ELF-1 (cell line): ENCODE results near the gene TPPP3.

Source experiments
- DNase-seq: peaks from one replicate; pipeline ENCODE4 v3.0.0-alpha.2; 2016; ENCODE audit warnings: low read depth, low spot score

Gene TPPP3

GRCh38 chr16:67393111-67393787 lies at the start of gene TPPP3:
Gene TPPP3, minus strand, starts transcription at chr16:67393498. Its CDS starts 2,387 bp downstream, at chr16:67391111.
- peak; percentile 82 for DNase-seq

- DNase-seq = no peak
Measured at GRCh38 chr16:67442581-67443255, 49.4 kb upstream of the TPPP3 start.

GRCh38 chr16:67441907-67442306 lies 48.6 kb upstream of the TPPP3 start:
- DNase-seq = no peak

- DNase-seq = no peak
Measured at GRCh38 chr16:67441271-67441753, 48.0 kb upstream of the TPPP3 start.

- DNase-seq = no peak
Measured at GRCh38 chr16:67438824-67439393, 45.6 kb upstream of the TPPP3 start.

- no peak for DNase-seq
Measured at GRCh38 chr16:67438098-67438791, 44.9 kb upstream of the TPPP3 start.

- DNase-seq = no peak
Measured at GRCh38 chr16:67437513-67437912, 44.2 kb upstream of the TPPP3 start.

GRCh38 chr16:67436640-67437193 lies 43.4 kb upstream of the TPPP3 start:
- no peak for DNase-seq

- no peak for DNase-seq
Measured at GRCh38 chr16:67435758-67436164, 42.5 kb upstream of the TPPP3 start.

GRCh38 chr16:67433131-67433719 lies 39.9 kb upstream of the TPPP3 start:
- no peak for DNase-seq

GRCh38 chr16:67432506-67432890 lies 39.2 kb upstream of the TPPP3 start:
- DNase-seq = no peak

- peak; percentile 38 for DNase-seq
Measured at GRCh38 chr16:67431775-67432505, 38.6 kb upstream of the TPPP3 start.

GRCh38 chr16:67430977-67431774 lies 37.9 kb upstream of the TPPP3 start, which contains the start of gene HSD11B2:
Gene HSD11B2, plus strand, starts transcription at chr16:67431121. Its CDS starts 128 bp downstream, at chr16:67431249.
- DNase-seq = peak; percentile 29

GRCh38 chr16:67430504-67430976 lies 37.2 kb upstream of the TPPP3 start:
- DNase-seq = peak; percentile 56

GRCh38 chr16:67429799-67430503 lies 36.7 kb upstream of the TPPP3 start:
- no peak for DNase-seq

GRCh38 chr16:67429053-67429798 lies 35.9 kb upstream of the TPPP3 start:
- DNase-seq = no peak

GRCh38 chr16:67428146-67428731 lies 34.9 kb upstream of the TPPP3 start:
- peak; percentile 92 for DNase-seq

GRCh38 chr16:67426950-67427349 lies 33.7 kb upstream of the TPPP3 start:
- no peak for DNase-seq
